NB4 (cell line): ENCODE measurements around the gene RFFL.

ENCODE experiments used
- DNase-seq: peaks from one replicate; pipeline ENCODE4 v3.0.0; 2010; ENCODE audit warnings: low read depth
- H3K4me3 ChIP-seq: one replicate; pipeline ENCODE4 v1.5.1; 2011; ENCODE audit warnings: mild to moderate bottlenecking, low read depth, low read length, moderate library complexity
- CTCF ChIP-seq: IDR thresholded peaks from one replicate; pipeline ENCODE4 v1.5.1; 2012; ENCODE audit warnings: low read depth, low read length
- MAX ChIP-seq: IDR thresholded peaks from 2 replicates; pipeline ENCODE4 v1.6.1; 2011; ENCODE audit warnings: low read depth, low read length
- MYC ChIP-seq: IDR thresholded peaks from 2 replicates; pipeline ENCODE4 v1.6.1; 2011; ENCODE audit warnings: low read depth, low read length
- POLR2A ChIP-seq: IDR thresholded peaks from 2 replicates; pipeline ENCODE4 v1.6.1; 2011; ENCODE audit warnings: mild to moderate bottlenecking; ENCODE audit not compliant: insufficient read length; ENCODE audit errors: extremely low read depth

Gene RFFL

GRCh38 chr17:35074711-35075707, 11.5 kb upstream of the RFFL start:
- H3K4me3 ChIP-seq, result no peak overlapping the region
- DNase-seq, result no peak
- TF ChIP-seq MAX (no peak), POLR2A (no peak), CTCF (no peak), MYC (no peak)

- TF ChIP-seq MYC (no peak), CTCF (no peak), MAX (no peak), POLR2A (no peak)
- no peak overlapping the region for H3K4me3 ChIP-seq
- DNase-seq, result no peak
These were observed 10.6 kb upstream of the RFFL start for GRCh38 chr17:35073991-35074627.

- DNase-seq, result no peak
- TF ChIP-seq POLR2A (no peak), MAX (no peak), CTCF (no peak), MYC (no peak)
- H3K4me3 ChIP-seq, result no peak overlapping the region
These were observed 9.8 kb upstream of the RFFL start for GRCh38 chr17:35073183-35073790.

GRCh38 chr17:35069311-35069710, 5.8 kb upstream of the RFFL start:
- no peak overlapping the region for H3K4me3 ChIP-seq

More at GRCh38 chr17:35069311-35069710, 5.8 kb upstream of the RFFL start:
- DNase-seq, result peak; percentile 37
- TF ChIP-seq MAX (no peak), CTCF (no peak), MYC (no peak), POLR2A (no peak)
